Epithelial cell of prostate (primary cell): ENCODE measurements around the gene ABCC4.

Experiments used
- DNase-seq: peaks from one replicate; pipeline ENCODE4 v3.0.0-alpha.2; 2011; ENCODE audit warnings: low read depth, low spot score
- H3K27ac ChIP-seq: fragments of 450-650 bp; 2 replicates; pipeline ENCODE4 v1.5.1; 2017; ENCODE audit warnings: mild to moderate bottlenecking

ABCC4 gene

GRCh38 chr13:95027638-95028037 is 273.6 kb downstream of the ABCC4 start:
- no peak for DNase-seq
- H3K27ac ChIP-seq: no peak overlapping the region

- no peak overlapping the region for H3K27ac ChIP-seq
- no peak for DNase-seq
Measured at GRCh38 chr13:95025116-95025515, 276.1 kb downstream of the ABCC4 start.

- H3K27ac ChIP-seq: no peak overlapping the region
- DNase-seq: peak; percentile 18
Measured at GRCh38 chr13:95023405-95023804, 277.8 kb downstream of the ABCC4 start.

- H3K27ac ChIP-seq: peak overlapping the region; percentile 27
- DNase-seq: peak; percentile 29
Measured at GRCh38 chr13:95020298-95020987, 280.8 kb downstream of the ABCC4 start.

- no peak for DNase-seq
Measured at GRCh38 chr13:95019886-95020285, 281.4 kb downstream of the ABCC4 start.

GRCh38 chr13:95007322-95007721 is 293.9 kb downstream of the ABCC4 start:
- no peak for DNase-seq
- no peak overlapping the region for H3K27ac ChIP-seq

More at GRCh38 chr13:95019886-95020285, 281.4 kb downstream of the ABCC4 start:
- peak overlapping the region; percentile 27 for H3K27ac ChIP-seq

GRCh38 chr13:95005300-95005699 is 296.0 kb downstream of the ABCC4 start:
- DNase-seq: no peak
- H3K27ac ChIP-seq: no peak overlapping the region

GRCh38 chr13:95003019-95003813 is 298.0 kb downstream of the ABCC4 start:
- no peak overlapping the region for H3K27ac ChIP-seq
- no peak for DNase-seq

GRCh38 chr13:95002126-95002525 is 299.1 kb downstream of the ABCC4 start:
- no peak for DNase-seq
- no peak overlapping the region for H3K27ac ChIP-seq

GRCh38 chr13:94999871-95000270 is 301.4 kb downstream of the ABCC4 start:
- DNase-seq: no peak
- H3K27ac ChIP-seq: no peak overlapping the region

- no peak for DNase-seq
- H3K27ac ChIP-seq: no peak overlapping the region
Measured at GRCh38 chr13:94997126-94997525, 304.1 kb downstream of the ABCC4 start.

GRCh38 chr13:94996445-94996844 is 304.8 kb downstream of the ABCC4 start:
- no peak for DNase-seq
- H3K27ac ChIP-seq: no peak overlapping the region

GRCh38 chr13:94994506-94994905 is 306.7 kb downstream of the ABCC4 start:
- H3K27ac ChIP-seq: no peak overlapping the region

GRCh38 chr13:94993616-94994015 is 307.6 kb downstream of the ABCC4 start:
- DNase-seq: no peak
- no peak overlapping the region for H3K27ac ChIP-seq

More at GRCh38 chr13:94994506-94994905, 306.7 kb downstream of the ABCC4 start:
- DNase-seq: no peak

GRCh38 chr13:94992036-94992960 is 309.0 kb downstream of the ABCC4 start:
- no peak overlapping the region for H3K27ac ChIP-seq
- DNase-seq: no peak

- no peak for DNase-seq
- H3K27ac ChIP-seq: no peak overlapping the region
Measured at GRCh38 chr13:94988654-94989053, 312.6 kb downstream of the ABCC4 start.

- peak; percentile 51 for DNase-seq
- peak overlapping the region; percentile 7 for H3K27ac ChIP-seq
Measured at GRCh38 chr13:94987869-94988268, 313.4 kb downstream of the ABCC4 start.

GRCh38 chr13:94987081-94987480 is 314.2 kb downstream of the ABCC4 start:
- no peak overlapping the region for H3K27ac ChIP-seq
- no peak for DNase-seq

GRCh38 chr13:94984958-94985357 is 316.3 kb downstream of the ABCC4 start:
- no peak for DNase-seq
- no peak overlapping the region for H3K27ac ChIP-seq

- DNase-seq: no peak
- H3K27ac ChIP-seq: no peak overlapping the region
Measured at GRCh38 chr13:94978516-94978915, 322.7 kb downstream of the ABCC4 start.
